ENCODE data around the gene GSTK1. TPM values are rescaled to one million over a fixed set of nuclear protein-coding genes. Genes with fewer than 3 reads are reported as not detected.
A peak's percentile ranks its signal among the peaks of the same experiment; 100 is the strongest.
"Not testable (repeated sequence)": the region's sequence is repeated elsewhere in the genome, so short reads cannot be mapped to it uniquely, and the experiment has no call there.

GSTK1 gene
- total RNA-seq, 1 experiment from 2014 or later = 3.2 TPM

DNA sequence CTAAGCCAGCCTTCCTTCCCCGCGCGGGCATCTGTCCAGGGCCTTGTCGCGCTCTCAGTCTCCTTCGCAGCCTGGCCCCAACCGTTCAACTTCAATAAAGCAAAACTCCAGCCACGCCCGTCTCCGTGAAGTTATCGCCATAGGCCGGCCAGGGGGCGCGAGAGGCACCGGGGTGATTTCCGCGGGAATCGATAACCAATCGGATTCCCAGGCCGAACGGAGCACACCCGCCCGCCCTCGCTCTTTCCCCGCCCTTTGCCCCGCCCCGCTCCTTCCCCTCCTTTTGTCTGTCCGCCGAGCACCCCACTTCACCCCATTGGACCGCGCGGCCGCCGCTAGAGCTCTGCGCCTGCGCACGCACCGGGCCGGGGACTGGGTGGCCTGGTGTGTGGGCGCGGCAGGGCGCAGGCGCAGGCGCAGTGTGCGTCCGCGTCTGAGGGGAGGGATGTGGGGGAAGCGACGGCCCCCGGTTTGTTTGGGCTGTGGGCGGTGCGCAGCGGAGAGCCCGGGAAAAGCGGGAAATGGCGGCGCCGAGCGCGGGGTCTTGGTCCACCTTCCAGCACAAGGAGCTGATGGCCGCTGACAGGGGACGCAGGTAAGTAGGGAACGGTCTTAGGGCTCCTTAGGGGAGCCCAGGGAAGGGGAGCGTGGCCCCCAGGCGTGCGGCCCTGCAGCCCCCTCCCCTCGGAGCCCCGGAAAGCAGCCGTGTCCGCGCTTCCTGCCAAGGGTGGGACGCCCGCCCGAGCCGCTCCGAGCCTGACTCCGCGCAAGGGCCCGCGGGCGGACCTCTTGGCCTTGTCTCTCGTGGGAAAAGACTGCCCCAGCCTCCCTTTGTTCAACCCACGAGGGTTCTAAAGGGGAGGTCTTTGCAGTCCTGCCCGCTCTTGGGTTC lies 24.9 kb downstream of the GSTK1 start, which contains the start of gene CASP2:
TSS of gene CASP2 (plus strand) at position 417 of the 892 bp plus-strand sequence. CDS start at position 522, 105 bp downstream.
- in situ Hi-C loops (cut with HindIII; ENCODE audit: low sequenced_read_pairs) = no loop called here
- DNase-seq (ENCODE audit: low spot score) = peak; percentile 96

DNA sequence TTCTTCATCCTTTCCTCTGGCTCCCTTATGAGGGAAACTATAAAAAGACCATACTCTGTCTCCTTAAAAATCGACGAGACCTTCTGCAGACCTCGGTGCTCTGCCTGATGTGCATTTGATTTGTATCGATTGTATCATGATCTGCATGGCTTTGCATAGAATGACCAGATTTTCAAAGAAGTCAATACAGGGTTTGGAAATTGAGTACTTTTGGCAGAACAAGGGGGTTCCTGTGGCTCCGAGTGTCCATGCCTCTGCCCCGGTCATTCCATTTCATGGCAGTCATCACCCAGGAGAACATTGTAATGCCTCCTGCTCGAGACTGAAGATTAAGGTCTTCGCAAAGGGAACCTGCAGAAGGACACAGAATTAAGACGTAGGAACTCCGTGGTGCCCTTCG lies 25.6 kb downstream of the GSTK1 start:
- peak; percentile 38 for DNase-seq (ENCODE audit: low spot score)
- in situ Hi-C loops (cut with HindIII; ENCODE audit: low sequenced_read_pairs) = no loop called here

DNA sequence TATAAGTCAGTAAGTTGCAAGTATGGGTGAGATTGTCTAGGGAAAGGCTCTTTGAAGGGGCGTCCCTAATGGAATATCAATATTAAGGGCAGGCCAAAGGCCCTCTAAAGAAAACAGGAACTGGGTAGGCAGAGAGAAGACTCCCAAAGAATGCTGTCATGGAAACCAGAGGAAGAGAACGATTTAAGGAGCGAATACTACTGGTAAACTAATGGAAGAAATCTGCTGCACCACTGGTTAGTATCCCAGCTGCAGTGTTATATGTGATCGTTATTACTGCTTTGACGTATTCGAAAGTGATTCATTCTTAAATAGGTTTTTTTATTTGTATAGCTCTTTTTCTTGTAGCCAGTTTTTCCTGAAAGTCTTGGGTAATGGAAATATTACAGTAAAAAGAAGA lies 26.2 kb downstream of the GSTK1 start:
- DNase-seq (ENCODE audit: low spot score) = no peak
- in situ Hi-C loops (cut with HindIII; ENCODE audit: low sequenced_read_pairs) = no loop called here

DNA sequence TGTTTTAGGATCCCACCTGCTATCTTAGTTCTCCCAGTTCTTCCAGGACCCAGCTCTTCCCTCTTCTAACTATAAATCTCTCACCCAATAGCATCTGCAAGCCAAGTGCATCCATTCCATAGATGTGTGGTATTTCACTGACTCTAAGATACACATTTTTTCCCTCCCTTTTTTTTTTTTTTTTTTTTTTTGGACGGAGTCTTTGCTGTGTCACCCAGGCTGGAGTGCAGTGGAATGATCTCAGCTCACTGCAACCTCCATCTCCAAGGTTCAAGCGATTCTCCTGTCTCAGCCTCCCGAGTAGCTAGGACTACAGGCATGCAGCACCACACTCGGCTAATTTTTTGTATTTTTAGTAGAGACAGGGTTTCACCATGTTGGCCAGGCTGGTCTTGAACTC lies 26.6 kb downstream of the GSTK1 start:
- DNase-seq (ENCODE audit: low spot score); in situ Hi-C loops (cut with HindIII; ENCODE audit: low sequenced_read_pairs): not testable (repeated sequence)

DNA sequence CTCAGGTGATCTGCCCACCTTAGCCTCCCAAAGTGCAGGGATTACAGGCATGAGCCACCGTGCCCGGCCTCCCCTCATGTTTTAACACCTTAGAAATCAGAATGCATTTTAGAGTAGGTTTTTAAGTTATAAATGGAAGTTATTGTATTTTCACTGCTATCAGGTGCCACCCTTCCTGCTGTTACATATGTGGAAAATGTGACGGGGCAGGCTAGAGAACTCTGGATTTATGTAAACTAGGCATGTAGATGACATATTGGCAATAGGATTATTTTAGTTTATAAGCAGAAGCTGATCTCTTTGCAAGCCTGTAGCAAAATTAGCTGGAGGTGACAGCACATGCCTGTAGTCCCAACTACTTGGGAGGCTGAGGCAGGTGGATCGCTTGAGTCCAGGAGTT lies 27.1 kb downstream of the GSTK1 start:
- DNase-seq (ENCODE audit: low spot score) = no peak
- in situ Hi-C loops (cut with HindIII; ENCODE audit: low sequenced_read_pairs) = no loop called here

DNA sequence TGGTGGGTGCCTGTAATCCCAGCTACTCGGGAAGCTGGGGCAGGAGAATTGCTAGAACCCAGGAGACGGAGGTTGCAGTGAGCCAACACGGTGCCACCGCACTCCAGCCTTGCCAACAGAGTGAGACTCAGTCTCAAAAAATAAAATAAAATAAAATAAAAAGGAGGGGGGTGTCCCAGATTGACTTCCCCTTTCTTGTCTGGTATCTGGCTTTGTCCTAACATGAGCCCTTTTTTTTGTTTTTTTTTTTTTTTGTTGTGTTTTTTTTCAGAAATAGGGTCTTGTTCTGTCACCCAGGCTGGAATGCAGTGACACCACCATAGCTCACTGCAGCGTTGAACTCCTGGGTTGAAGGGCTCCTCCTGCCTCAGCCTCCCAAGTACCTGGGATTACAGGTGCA lies 29.6 kb downstream of the GSTK1 start:
- in situ Hi-C loops (cut with HindIII; ENCODE audit: low sequenced_read_pairs) = no loop called here
- no peak for DNase-seq (ENCODE audit: low spot score)

DNA sequence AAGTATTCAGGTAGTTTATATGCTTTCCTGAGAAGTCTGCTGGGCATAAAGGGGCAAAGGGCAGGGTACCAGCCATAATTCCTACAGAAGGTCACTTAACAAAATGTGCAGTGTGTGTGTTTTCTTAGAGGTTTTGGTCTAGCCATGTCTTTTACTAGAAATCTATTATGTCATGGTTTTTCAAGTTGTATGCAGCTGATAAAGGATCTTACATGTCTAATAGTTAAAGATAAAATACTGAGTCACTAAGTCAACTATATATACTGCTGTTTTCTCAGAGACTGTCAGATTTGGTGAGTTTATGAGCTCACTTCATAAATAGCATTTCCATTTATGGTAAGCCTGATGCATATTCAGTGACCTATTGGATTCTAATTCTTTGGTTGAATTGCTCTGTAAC lies 32.6 kb downstream of the GSTK1 start:
- in situ Hi-C loops (cut with HindIII; ENCODE audit: low sequenced_read_pairs) = no loop called here
- no peak for DNase-seq (ENCODE audit: low spot score)

DNA sequence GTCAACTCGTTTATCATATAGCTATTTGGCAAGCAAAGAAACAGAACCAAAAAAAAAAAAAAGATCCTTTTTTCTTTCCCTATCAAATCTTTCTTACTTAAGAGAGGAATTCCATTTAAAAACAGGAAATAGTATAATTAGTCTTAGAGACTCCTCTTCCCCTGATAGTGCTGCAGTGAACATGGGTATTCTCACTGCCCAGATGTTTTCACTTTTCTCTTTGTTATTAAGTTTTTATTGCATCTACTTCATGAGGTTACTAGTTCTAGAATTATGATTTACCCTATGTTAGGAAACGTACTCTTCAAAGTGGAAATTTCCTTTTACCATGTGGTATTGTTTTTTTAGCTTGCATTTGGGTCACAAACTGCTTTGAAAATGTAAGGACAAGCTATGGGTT lies 33.4 kb downstream of the GSTK1 start:
- DNase-seq (ENCODE audit: low spot score) = no peak
- in situ Hi-C loops (cut with HindIII; ENCODE audit: low sequenced_read_pairs) = no loop called here

DNA sequence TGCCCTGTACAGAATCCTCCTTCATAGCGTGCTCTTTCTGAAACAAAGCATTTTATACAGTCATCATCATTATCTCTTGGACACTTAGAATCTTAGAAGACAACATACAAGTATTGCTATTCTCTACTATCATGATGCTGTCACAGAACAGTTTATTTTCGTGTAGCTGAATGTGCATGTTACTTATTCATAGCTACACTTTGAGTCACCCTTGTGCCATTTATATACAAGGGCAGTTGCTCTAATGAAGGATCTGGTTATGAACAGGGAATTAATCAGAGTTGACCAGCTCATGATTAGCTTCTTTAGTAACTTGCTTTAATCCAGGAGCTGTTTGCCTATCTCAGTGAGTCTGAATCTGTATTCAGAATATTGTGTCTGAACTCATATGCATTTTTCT lies 36.1 kb downstream of the GSTK1 start:
- no peak for DNase-seq (ENCODE audit: low spot score)
- in situ Hi-C loops (cut with HindIII; ENCODE audit: low sequenced_read_pairs) = no loop called here

DNA sequence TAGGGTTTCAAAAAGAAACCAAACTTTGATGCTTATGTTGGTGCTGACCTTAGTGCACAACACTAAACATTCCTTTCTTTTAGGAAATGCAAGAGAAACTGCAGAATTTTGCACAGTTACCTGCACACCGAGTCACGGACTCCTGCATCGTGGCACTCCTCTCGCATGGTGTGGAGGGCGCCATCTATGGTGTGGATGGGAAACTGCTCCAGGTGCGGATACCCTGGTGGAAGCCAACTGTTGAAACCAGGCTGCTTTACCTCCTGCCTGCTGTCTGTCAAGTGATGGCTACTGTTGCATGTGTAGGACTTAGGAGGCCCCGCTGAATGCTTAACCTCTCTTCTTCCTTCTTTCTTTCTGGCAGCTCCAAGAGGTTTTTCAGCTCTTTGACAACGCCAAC lies 36.6 kb downstream of the GSTK1 start:
- in situ Hi-C loops (cut with HindIII; ENCODE audit: low sequenced_read_pairs) = no loop called here
- DNase-seq (ENCODE audit: low spot score) = peak; percentile 33

DNA sequence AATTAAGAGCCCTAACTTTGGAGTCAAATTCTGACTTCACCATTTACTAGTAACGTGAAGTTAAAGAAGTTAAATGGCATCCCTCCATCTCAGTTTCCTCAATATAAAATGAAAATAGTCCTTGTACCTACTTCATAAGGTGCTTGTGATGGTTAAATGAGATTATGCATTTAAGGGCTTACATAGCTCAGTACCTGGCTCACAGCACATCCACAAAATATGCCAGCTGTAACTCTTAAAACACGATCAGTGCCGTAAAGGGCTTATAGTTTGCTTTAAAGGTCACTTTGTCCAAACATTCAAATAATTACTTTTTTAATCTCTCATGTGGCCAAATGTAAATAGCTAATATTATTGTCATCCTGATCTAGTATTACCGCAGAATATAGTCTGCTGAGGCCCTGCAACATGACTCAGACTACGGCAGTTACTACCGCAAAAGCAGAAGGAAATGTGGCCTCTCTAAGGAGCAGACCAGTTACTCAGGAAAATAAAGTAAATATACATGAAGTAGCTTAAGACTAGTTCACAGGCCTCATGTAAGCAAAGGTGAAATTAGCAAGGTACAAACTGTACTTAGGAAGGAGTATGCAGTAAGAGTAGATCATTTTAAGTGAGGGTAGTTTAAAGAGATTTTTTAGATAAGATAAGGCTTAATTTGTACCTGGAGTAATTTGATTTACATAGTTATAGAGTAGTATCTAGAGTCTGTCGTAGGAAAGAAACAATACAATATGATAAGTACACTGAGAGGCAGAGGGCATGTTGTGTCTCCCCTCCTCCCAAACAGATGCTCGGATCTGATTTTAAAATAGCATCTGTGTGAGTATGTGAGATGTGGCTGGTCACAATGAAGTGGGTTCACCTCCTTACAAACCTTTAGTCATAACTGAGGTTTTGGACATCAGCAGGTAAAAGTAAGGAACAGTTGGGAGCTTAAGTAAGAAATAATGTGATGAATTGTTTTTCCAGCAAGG lies 38.0 kb downstream of the GSTK1 start:
- in situ Hi-C loops (cut with HindIII; ENCODE audit: low sequenced_read_pairs) = no loop called here
- no peak for DNase-seq (ENCODE audit: low spot score)

DNA sequence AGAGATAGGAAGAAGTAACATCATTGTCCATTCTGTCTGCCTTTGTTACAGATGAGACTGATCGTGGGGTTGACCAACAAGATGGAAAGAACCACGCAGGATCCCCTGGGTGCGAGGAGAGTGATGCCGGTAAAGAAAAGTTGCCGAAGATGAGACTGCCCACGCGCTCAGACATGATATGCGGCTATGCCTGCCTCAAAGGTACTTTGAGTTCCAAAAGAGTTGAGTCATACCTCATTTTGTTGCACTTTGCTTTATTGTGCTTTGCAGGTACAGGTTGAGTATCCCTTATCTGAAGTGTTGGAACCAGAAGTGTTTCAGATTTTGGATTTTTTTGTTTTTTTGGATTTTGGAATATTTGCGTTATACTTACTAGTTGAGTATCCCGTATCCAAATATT lies 40.5 kb downstream of the GSTK1 start:
- in situ Hi-C loops (cut with HindIII; ENCODE audit: low sequenced_read_pairs) = no loop called here
- no peak for DNase-seq (ENCODE audit: low spot score)

DNA sequence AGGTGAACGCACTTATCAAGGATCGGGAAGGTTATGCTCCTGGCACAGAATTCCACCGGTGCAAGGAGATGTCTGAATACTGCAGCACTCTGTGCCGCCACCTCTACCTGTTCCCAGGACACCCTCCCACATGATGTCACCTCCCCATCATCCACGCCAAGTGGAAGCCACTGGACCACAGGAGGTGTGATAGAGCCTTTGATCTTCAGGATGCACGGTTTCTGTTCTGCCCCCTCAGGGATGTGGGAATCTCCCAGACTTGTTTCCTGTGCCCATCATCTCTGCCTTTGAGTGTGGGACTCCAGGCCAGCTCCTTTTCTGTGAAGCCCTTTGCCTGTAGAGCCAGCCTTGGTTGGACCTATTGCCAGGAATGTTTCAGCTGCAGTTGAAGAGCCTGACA lies 41.7 kb downstream of the GSTK1 start:
- no peak for DNase-seq (ENCODE audit: low spot score)
- in situ Hi-C loops (cut with HindIII; ENCODE audit: low sequenced_read_pairs) = no loop called here

DNA sequence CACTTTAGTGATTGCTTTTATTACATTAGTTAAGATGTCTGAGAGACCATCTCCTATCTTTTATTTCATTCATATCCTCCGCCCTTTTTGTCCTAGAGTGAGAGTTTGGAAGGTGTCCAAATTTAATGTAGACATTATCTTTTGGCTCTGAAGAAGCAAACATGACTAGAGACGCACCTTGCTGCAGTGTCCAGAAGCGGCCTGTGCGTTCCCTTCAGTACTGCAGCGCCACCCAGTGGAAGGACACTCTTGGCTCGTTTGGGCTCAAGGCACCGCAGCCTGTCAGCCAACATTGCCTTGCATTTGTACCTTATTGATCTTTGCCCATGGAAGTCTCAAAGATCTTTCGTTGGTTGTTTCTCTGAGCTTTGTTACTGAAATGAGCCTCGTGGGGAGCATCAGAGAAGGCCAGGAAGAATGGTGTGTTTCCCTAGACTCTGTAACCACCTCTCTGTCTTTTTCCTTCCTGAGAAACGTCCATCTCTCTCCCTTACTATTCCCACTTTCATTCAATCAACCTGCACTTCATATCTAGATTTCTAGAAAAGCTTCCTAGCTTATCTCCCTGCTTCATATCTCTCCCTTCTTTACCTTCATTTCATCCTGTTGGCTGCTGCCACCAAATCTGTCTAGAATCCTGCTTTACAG lies 42.3 kb downstream of the GSTK1 start:
- in situ Hi-C loops (cut with HindIII; ENCODE audit: low sequenced_read_pairs) = no loop called here
- DNase-seq (ENCODE audit: low spot score) = peak; percentile 40

DNA sequence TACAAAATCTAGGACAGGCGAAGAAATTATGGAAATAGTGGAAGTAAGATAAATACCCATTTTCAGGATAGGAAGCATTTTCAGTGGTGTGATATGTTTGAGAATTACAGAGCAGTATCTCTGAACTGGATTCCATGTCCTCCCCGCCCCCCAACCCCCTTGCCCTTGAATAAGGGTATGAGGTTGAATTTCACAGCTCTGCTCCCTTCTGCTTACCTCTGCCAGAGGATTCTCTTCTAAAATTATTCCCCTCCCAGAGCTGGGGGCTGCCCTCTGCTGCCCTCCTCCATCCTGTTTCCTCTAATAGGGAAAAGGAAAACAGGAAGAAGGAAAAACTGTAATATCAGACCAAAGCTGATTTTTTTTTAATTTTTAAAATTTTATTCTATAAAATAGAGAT lies 45.4 kb downstream of the GSTK1 start:
- in situ Hi-C loops (cut with HindIII; ENCODE audit: low sequenced_read_pairs) = no loop called here
- no peak for DNase-seq (ENCODE audit: low spot score)

DNA sequence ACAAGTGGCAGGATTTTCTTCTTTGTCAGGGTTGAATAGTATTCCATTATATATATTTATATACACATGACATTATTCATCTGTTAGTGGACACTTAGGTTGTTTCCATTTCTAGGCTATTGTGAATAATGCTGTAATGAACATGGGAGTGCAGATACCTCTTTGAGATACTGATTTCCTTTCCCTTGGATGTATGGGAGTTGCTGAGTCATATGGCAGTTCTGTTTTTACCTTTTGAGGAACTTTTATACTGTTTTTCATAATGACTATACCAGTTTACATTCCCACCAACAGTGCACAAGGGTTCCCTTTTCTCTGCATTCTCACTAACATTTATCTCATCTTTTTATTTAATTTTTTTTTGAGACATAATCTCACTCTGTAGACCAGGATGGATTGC lies 50.9 kb downstream of the GSTK1 start:
- no peak for DNase-seq (ENCODE audit: low spot score)
- in situ Hi-C loops (cut with HindIII; ENCODE audit: low sequenced_read_pairs) = no loop called here

DNA sequence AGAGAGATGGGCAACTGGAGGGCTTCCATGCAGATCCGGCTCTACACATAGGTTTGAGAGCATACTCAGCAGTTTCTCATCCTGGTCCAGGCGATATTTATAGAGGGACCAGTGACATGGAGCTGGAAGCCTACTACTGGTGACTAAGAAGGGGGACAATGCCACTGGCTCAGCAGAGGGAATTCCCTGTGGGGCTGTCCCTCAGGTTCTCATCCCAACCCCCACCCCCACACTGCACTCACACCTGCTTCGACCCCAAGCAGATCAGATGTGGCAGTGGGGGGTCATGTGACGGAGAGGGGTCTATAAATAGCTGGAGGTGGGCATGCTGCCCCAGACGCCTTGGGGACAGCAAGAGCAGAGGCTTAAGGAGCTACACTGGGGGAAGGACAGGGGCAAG lies 52.5 kb downstream of the GSTK1 start, which contains the start of gene CLCN1:
TSS of gene CLCN1 (plus strand) at position 336 of the 400 bp plus-strand sequence. CDS start 102 bp downstream, outside the sequence.
- no peak for DNase-seq (ENCODE audit: low spot score)
- in situ Hi-C loops (cut with HindIII; ENCODE audit: low sequenced_read_pairs) = no loop called here

DNA sequence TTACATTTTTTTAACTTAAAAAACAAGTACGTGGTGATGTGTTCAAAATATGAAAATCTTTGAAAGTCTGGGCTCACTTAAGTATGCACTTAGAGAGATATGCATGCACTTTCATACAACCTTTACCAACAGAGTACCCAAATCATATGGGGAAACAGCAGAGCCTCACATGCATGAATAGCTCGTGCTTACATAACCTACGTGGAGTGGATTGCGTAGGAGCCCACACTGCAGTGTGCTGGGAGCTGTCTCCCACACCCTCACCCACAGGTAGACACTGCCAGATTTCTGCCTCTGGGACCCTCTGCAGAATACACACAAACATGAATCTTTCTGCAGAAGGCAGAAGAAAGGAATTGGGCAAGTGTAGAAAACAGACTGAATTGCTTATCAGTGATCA lies 53.3 kb downstream of the GSTK1 start:
- DNase-seq (ENCODE audit: low spot score) = no peak
- in situ Hi-C loops (cut with HindIII; ENCODE audit: low sequenced_read_pairs) = no loop called here

DNA sequence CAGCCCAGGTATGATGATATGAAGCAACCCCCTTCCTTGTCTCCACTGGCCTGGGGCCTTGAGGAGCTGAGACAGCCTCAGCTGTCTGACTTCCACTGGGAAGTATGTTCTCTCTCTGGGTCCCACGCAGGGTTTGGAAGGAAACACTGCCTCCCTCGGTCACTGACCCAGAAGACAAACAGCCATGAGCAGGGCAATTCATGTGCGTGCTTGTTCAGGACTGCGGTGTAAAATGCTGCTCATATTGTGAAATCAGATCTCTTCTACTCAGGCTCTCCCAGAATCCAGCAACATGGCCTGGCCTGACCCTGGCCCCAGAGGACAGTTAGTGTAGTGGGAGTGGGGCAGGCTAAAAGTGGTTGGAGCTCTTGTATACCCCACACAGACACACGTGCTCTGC lies 55.4 kb downstream of the GSTK1 start:
- no peak for DNase-seq (ENCODE audit: low spot score)
- in situ Hi-C loops (cut with HindIII; ENCODE audit: low sequenced_read_pairs) = no loop called here
